Breast epithelium (tissue), 3 donors: ENCODE measurements around the gene ZHX3.

Source experiments
- POLR2AphosphoS5 ChIP-seq, 3 donors: sonication (generic); formaldehyde crosslinking; IDR thresholded peaks; one replicate each; pipeline ENCODE4 v1.6.1; 2017; ENCODE audit warnings: antibody characterized with exemption in 3 of 3
- TF ChIP-seq, protein P1 (sequence below), 3 donors: fragments of 450-650 bp; IDR thresholded peaks; one replicate each; pipeline ENCODE4 v1.5.1; 2016 to 2017; ENCODE audit warnings: antibody characterized with exemption in 3 of 3, mild to moderate bottlenecking in 3 of 3, moderate library complexity in 3 of 3

DNA sequence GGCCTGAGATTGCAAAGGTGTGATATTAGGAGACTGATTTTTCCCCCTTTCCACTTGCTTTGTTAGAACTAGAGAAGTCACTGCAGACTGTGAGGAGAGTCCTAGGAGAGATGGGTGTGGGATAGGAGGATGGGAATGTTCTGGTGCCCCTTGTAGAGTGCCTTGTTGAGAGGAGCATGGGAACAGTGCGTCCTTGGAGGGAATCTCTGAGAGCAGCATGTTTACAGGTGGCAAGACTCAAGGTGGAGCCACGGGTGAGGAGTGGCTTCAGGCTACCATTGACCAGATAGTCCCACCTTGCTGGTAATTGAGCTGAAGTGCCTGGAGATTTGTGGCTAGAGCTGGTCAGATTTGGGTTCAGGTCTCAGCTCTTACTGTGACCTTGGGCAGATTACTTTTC is 174.2 kb downstream of the ZHX3 start:
- TF ChIP-seq, protein P1, sequence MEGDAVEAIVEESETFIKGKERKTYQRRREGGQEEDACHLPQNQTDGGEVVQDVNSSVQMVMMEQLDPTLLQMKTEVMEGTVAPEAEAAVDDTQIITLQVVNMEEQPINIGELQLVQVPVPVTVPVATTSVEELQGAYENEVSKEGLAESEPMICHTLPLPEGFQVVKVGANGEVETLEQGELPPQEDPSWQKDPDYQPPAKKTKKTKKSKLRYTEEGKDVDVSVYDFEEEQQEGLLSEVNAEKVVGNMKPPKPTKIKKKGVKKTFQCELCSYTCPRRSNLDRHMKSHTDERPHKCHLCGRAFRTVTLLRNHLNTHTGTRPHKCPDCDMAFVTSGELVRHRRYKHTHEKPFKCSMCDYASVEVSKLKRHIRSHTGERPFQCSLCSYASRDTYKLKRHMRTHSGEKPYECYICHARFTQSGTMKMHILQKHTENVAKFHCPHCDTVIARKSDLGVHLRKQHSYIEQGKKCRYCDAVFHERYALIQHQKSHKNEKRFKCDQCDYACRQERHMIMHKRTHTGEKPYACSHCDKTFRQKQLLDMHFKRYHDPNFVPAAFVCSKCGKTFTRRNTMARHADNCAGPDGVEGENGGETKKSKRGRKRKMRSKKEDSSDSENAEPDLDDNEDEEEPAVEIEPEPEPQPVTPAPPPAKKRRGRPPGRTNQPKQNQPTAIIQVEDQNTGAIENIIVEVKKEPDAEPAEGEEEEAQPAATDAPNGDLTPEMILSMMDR (IDR thresholded peaks at IDR 0.05), result no peak
- no peak for TF ChIP-seq POLR2AphosphoS5 (IDR thresholded peaks at IDR 0.05)
